ENCODE results near the gene ZNF451.

Gene ZNF451

DNA sequence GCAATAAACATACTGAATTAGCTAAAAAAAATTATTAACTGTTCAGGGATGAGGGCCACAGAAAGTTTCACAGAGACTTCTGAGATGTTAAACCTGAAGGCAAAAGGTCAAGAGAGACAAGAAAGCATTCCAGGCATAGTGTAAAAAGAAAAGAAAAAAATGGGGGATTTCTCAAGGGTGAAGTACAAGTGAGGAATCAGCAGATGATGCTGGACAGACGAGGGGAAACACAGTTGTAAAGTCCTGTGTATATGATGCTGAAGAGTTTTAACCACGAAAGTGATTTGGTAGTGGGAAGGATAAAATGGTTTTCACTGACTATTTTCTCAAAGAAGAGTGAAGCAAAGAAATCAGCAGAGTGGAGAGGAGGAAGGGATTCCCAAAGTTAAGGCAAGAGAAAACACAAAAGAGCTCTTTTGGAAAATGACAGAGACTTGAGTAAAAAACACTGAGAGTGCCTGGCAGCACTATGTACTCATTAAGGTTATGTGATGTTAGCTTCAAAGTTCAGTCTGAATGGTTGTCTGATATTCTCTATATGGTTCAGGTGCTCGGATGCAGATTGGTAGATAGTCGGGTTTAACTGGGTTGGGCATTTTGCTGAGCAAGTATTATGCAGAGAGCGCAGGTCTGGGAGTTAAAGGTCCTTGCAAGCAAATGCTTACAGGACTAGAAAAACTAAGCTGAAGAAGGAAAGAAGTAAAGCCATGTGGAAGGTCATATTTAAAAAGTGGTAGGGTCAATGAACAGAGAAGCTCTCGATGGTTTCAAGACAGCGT lies 115.8 kb downstream of the ZNF451 start:
- Histone ChIP-seq H3K27me3 (ENCODE audit: control insufficient read depth, insufficient read depth, low read length) (no peaks in the 10 kb centered on the region), H3K9me3 (ENCODE audit: control insufficient read depth, low read length) (no peaks in the 10 kb centered on the region), H2AFZ (no peak overlapping the region), H3K4me3 (ENCODE audit: low read depth, low read length) (no peak overlapping the region), H3K79me2 (no peaks in the 10 kb centered on the region), H3K27ac (no peak overlapping the region), H3K36me3 (ENCODE audit: control insufficient read depth, insufficient read depth, low read length) (no peaks in the 10 kb centered on the region), H3K4me2 (ENCODE audit: low read length) (no peak overlapping the region), H3K4me1 (no peaks in the 10 kb centered on the region), H3K9ac (no peak overlapping the region)
- TF ChIP-seq, protein P1, sequence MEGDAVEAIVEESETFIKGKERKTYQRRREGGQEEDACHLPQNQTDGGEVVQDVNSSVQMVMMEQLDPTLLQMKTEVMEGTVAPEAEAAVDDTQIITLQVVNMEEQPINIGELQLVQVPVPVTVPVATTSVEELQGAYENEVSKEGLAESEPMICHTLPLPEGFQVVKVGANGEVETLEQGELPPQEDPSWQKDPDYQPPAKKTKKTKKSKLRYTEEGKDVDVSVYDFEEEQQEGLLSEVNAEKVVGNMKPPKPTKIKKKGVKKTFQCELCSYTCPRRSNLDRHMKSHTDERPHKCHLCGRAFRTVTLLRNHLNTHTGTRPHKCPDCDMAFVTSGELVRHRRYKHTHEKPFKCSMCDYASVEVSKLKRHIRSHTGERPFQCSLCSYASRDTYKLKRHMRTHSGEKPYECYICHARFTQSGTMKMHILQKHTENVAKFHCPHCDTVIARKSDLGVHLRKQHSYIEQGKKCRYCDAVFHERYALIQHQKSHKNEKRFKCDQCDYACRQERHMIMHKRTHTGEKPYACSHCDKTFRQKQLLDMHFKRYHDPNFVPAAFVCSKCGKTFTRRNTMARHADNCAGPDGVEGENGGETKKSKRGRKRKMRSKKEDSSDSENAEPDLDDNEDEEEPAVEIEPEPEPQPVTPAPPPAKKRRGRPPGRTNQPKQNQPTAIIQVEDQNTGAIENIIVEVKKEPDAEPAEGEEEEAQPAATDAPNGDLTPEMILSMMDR (IDR thresholded peaks at IDR 0.05), result no peak

DNA sequence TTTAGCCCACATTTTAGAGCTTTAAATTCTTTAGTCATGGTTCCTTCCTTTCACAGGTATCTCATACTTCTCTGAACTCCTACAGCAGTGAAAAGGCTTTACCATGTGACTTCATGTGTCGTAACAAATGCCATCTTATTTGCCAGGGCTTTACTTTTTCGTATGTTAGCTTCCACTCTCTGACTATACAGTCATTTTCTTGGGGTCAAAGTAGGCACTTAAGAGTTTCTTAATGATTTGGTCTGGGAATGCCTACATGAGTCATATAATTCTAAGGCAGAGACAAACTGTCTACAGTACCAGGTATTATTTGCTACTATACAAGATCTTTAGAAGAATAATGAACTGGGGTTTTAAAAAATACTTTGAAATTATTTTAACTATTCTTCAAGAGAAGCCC lies 117.2 kb downstream of the ZNF451 start:
- Histone ChIP-seq H3K36me3 (ENCODE audit: control insufficient read depth, insufficient read depth, low read length) (no peaks in the 10 kb centered on the region), H3K9me3 (ENCODE audit: control insufficient read depth, low read length) (no peaks in the 10 kb centered on the region), H3K27ac (no peak overlapping the region), H2AFZ (no peak overlapping the region), H3K27me3 (ENCODE audit: control insufficient read depth, insufficient read depth, low read length) (no peaks in the 10 kb centered on the region), H3K4me3 (ENCODE audit: low read depth, low read length) (no peak overlapping the region), H3K4me2 (ENCODE audit: low read length) (no peak overlapping the region), H3K4me1 (no peaks in the 10 kb centered on the region), H3K9ac (no peak overlapping the region), H3K79me2 (no peaks in the 10 kb centered on the region)
- TF ChIP-seq, protein P1 (IDR thresholded peaks at IDR 0.05), result no peak

DNA sequence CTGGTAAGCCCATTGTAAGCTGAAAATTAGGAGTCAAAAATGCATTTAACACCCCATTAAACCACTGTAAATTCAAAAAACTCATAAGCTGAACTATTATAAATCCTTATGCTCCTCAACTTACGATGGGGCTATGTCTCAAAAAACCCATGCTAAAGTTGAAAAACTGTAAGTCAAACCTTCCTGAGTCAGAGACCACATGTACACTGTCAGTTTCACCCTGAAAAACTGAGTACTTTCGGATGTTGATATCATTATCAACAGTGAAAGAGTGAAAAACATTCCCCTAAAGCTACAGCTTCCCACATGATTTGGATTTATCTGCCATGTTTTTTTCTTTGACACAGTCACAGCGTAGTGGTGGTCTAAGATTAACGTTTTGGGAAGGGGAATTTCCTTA lies 117.9 kb downstream of the ZNF451 start:
- no peak overlapping the region for H3K27ac ChIP-seq
- no peak overlapping the region for H2AFZ ChIP-seq
- no peak overlapping the region for H3K4me2 ChIP-seq (ENCODE audit: low read length)
- H3K27me3 ChIP-seq (ENCODE audit: control insufficient read depth, insufficient read depth, low read length), result no peaks in the 10 kb centered on the region
- peaks cover 1% of the 10 kb centered on the region for H3K79me2 ChIP-seq
- H3K4me1 ChIP-seq, result no peaks in the 10 kb centered on the region
- H3K9me3 ChIP-seq (ENCODE audit: control insufficient read depth, low read length), result no peaks in the 10 kb centered on the region
- no peak overlapping the region for H3K4me3 ChIP-seq (ENCODE audit: low read depth, low read length)
- H3K9ac ChIP-seq, result no peak overlapping the region
- no peaks in the 10 kb centered on the region for H3K36me3 ChIP-seq (ENCODE audit: control insufficient read depth, insufficient read depth, low read length)
- TF ChIP-seq, protein P1 (IDR thresholded peaks at IDR 0.05), result no peak

DNA sequence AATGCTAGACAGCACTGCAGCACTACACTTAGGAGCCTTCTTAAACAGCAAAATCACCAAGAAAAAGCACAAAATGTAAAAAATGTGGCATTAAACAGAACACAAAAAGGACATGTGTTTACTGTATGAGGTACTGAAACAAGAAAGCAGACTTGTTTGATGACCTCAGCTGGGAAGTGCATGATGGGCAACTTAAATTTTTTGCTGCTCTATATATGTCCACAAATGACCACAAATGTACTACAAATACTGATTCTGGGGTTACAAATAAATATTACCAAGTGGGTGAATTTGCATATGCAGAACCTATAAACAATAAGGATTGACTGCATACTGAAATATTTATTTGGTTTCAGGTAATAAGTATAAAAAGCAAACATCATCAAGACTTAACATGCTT lies 119.0 kb downstream of the ZNF451 start:
- TF ChIP-seq, protein P1 (IDR thresholded peaks at IDR 0.05), result no peak
- H3K4me2 ChIP-seq (ENCODE audit: low read length), result no peak overlapping the region
- H3K36me3 ChIP-seq (ENCODE audit: control insufficient read depth, insufficient read depth, low read length), result no peaks in the 10 kb centered on the region
- H3K79me2 ChIP-seq, result peaks cover 2% of the 10 kb centered on the region
- no peaks in the 10 kb centered on the region for H3K4me1 ChIP-seq
- H3K27me3 ChIP-seq (ENCODE audit: control insufficient read depth, insufficient read depth, low read length), result no peaks in the 10 kb centered on the region
- no peaks in the 10 kb centered on the region for H3K9me3 ChIP-seq (ENCODE audit: control insufficient read depth, low read length)
- H3K27ac ChIP-seq, result no peak overlapping the region
- H3K9ac ChIP-seq, result no peak overlapping the region
- no peak overlapping the region for H3K4me3 ChIP-seq (ENCODE audit: low read depth, low read length)
- no peak overlapping the region for H2AFZ ChIP-seq

DNA sequence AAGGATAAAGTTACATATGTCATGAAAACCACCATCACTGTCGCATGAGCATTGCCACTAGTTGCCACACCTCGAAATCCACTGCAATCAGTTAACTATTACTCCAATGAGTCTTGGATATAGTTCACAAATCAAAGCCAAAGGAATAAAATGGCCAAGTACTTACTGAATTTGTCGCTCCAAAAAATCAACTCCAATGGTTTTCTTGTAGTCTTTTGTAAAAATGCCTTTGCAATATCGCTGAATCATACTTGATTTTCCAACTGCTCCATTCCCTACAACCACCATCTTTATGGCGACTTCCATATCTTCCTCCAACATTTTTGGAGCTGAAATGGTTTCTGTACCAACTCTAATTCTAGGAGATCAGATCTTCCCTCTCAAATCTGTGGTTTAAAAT lies 120.1 kb downstream of the ZNF451 start:
- TF ChIP-seq, protein P1 (IDR thresholded peaks at IDR 0.05), result no peak
- H3K9me3 ChIP-seq (ENCODE audit: control insufficient read depth, low read length), result no peaks in the 10 kb centered on the region
- H3K9ac ChIP-seq, result no peak overlapping the region
- H3K79me2 ChIP-seq, result peaks cover 2% of the 10 kb centered on the region
- H2AFZ ChIP-seq, result no peak overlapping the region
- no peak overlapping the region for H3K4me3 ChIP-seq (ENCODE audit: low read depth, low read length)
- H3K4me2 ChIP-seq (ENCODE audit: low read length), result no peak overlapping the region
- H3K4me1 ChIP-seq, result no peaks in the 10 kb centered on the region
- H3K27me3 ChIP-seq (ENCODE audit: control insufficient read depth, insufficient read depth, low read length), result no peaks in the 10 kb centered on the region
- no peak overlapping the region for H3K27ac ChIP-seq
- H3K36me3 ChIP-seq (ENCODE audit: control insufficient read depth, insufficient read depth, low read length), result no peaks in the 10 kb centered on the region

Measured in parathyroid adenoma (tissue), 2 donors.